Activated CD8-positive, alpha-beta memory T cell treated with anti-CD3 and anti-CD28 coated beads, Interleukin-2, amount 50 U/mL, for 1 hour (primary cell): ENCODE measurements around the gene EML1.

Experiments used
- DNase-seq: peaks from one replicate; pipeline ENCODE4 v3.0.0-alpha.2; 2020; ENCODE audit errors: extremely low read depth

Gene EML1

DNA sequence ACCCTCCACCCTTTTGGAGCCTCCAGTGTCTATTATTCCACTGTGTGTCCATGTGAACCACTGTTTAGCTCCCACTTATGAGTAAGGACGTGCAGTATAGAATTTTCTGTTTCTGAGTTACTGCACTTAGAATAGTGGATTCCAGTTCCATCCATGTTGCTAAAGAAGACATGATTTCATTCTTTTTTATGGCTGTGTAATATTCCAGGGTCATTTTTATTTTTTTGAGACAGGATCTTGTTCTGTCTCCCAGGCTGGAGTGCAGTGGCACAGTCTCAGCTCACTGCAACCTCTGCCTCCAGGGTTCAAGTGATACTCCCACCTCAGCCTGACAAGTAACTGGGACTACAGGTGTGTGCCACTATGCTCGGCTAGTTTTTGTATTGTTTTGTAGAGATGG is 31.6 kb downstream of the EML1 start:
- no peak for DNase-seq

DNA sequence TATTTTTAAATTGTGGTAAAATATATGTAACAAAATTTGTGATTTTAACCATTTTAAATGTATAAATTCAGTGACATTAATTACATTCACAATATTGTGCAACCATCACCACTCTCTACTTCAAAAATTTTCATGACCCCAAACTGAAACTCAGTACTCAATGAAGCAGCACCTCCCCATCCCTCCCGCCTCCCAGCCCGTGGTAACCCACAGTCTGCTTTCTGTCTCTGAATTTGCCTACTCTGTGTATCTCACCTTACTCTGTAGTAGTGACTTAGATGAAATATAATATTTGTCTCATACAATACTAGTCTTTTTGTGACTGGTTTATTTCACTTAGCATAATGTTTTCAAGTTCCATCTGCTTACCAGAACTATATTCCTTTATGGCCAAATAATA is 36.2 kb downstream of the EML1 start:
- no peak for DNase-seq

DNA sequence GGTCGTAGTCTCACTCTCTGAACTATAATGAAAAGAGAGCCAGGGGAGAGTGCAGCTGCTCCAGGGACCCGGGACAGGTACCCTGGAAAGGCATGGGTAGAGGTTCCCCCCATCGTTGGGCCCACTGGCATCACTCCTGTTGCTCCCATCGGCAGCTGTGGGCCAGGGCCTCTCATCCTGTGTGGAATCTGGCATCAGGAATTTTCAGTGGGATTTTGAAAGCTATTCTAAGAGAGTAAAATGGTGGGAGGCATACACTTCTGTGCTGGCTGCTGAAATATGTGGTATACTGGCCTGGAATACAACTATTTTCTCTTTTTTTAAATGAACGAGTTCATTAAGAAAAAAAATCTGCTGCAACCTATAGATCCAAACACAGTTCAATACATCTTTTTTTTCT is 38.1 kb downstream of the EML1 start:
- DNase-seq, result no peak

DNA sequence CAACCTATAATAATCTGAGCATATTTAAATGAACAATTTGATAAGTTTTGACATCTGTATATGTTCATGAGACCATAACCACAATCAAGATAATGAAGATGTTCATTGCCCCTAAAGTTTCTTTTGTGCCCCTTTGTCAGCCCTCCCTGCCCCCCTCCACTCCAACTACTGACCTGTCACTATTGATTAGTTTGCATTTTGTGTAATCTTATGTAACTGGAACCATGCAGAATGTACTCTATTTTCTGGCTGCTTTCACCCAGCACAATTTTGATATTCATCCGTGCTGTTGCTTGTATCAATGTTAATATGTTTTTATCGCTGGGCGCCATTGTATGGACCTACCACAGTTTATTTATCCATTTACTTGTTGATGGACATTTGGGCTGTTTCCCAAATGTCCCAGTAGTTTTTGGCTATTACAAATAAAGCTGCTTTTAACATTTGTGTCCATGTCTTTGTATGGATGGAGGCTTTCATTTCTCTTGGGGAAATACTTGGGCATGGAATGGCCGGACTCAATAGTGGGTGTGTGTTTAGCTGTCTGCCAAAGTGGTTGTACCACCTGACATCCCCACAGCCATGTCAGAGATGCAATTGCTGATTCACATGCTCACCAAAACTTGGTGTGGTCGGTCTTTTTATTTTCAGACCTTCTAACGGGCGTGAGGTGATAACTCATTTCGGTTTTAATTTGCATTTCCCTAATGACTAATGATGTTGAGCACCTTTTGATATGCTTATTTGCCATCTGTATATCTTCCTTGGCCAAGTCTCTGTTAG is 38.9 kb downstream of the EML1 start:
- no peak for DNase-seq

DNA sequence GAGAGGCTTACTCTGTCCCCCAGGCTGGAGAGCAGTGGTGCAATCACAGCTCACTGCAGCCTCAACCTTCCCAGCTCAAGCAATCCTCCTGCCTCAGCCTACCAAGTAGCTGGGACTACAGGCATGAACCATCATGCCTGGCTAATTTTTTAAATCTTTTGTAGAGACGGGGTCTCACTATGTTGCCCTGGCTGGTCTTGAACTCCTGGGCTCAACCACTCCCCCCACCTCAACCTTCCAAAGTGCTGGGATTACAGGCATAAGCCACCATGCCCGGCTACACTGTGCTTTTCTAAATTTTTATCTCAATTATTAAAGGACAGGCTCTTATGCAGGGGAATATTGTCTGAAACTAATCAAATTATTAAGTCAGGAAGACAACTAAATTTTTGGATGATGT is 44.6 kb downstream of the EML1 start:
- no peak for DNase-seq

DNA sequence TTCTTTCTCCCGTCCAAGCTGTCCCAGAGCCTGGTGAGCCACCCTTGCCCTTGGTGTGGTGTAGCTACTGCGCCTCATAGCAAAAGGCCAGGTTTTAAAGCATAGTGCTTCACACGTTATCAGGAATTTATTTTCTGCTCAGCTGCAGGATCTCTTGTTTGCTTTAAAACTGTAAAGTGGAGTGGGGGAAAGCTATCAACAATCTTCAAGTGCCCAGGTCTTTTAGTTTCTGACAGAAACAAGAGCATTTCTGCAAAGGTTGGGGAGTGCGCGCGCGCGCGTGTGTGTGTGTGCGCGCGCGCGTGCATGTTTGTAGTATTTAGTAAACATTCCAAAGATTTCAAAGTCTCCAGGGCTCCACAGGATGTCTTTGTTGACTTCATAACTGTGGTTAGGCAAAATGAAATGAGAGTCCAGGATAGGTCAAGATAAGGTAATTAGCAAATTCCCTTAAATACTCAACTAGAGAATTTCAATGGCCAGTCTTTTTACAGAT is 45.5 kb downstream of the EML1 start:
- no peak for DNase-seq

DNA sequence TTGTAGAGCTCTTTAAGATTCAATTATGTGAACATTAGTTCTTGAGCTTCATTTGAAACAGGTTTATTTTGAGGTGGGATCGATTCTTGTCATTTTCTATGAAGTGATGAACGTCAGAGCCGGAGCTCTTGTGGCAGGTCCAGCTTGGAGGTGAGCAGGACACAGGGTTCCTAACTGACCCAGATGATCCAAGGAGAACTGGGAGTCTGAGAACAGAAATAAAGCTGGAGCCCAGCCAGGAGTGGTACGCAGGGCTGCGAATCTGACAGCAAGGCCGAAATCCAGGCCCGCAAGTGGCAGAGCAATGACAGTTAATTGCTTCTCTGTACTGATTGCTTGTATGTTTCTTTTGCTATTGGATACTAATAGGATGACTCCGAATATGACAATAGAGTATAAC is 46.5 kb downstream of the EML1 start:
- DNase-seq, result no peak

DNA sequence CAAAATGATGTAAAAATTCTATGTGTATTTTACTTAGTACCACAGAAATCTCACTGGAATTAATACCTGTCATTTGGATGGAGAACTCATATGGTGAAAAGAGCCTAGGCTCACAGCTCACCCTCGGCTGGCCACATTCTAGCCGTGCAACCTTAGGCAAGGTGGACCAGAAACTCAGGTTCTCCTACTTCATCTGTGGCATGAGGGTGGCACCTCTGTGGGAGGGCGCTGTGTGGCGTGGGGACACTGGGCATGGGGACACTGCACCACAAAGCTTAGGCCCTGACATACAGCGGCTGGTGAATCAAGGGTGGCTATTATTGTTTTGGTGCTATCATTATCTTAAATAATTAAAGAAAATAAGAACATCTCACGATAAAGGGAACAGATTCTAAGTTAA is 47.1 kb downstream of the EML1 start:
- no peak for DNase-seq

DNA sequence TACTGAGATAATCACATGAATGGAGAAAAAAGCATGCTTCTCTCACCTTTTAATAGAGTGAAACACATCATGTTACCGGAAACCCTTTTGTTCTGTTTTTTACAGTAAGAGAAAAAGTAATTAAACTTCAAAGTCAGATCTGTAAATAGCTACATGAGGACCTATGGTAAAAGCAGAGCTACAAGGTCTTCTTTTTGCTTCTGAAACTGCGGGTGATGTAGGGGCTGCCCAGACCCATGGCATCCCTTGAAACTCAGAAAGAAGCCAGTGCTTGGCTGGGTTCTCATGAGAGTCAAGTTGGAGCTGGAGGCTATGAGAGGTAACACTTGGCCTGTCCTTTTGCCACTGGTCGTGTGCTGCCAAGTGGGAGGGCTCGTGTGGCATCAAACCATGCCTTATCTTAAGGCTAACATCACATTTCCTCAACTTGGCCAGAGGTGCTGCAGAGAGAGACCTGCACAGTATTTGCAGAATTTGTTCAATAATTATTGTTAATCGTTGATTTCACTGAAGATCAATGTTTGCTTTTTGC is 47.6 kb downstream of the EML1 start:
- DNase-seq, result no peak

DNA sequence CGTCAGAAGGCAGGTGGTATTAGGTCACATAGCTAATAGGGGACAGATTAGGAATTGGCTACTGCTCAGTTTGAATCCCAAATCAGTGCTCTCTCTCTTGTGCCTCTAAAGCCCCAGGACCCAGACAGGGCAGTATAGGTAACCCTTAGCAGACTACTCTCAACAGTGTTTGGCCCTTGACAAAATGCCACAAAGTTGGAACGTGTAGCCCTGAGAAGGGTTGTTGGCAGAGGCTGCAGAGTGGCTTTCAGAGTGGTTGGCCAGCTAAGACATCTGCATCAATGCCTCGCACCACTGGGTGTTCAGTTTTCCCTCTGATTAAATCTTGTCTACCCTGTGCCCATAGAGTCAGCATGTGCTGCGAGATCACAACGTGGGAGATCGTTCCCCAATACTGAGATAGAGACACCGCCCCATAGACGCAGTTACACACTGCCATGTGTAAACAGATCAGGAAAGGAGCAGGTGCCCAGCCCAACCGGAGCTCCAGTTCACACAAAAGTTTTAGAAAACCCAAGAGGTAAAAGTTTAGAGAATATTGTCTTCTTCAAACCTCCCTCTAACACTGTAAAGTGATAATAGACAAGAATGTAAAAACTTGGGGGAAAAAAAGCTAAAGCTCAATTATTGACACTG is 48.3 kb downstream of the EML1 start:
- no peak for DNase-seq

DNA sequence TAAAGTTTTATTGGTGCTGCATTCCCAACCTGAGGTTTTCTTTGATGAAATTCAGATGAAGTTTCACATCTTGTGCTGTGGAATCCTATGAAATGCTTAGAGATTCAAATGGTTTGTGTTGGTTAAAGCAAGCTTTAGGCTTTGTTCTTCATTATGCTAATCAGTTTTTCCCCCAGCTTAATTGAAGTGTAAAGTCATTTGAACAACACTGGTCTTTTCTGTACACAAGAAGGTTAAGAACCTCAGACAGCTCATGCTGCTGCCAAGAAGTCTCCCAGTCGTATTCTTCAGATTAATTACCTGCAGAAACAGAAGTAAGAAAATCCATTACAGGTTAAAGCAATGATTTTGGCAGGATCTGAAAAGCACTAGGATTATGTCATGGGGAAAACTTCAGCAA is 48.9 kb downstream of the EML1 start:
- DNase-seq, result no peak

DNA sequence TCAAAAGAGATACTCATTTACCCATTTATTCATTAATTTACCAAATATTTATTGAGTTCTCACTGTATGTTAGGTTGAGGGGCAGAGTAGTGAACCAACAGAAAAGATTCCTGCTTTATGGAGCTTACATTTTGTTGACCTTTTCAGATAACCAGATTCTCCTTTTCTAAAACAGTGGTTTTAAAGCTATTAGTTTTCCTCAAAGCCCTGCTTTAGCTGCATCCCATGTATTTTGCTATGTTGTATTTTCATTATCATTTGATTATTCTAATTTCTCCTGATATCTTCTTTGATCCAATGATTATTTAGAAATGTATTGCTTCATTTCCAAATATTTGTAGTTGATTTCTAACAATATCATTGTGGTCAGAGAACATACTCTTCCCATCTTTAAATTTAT is 53.6 kb downstream of the EML1 start:
- no peak for DNase-seq

DNA sequence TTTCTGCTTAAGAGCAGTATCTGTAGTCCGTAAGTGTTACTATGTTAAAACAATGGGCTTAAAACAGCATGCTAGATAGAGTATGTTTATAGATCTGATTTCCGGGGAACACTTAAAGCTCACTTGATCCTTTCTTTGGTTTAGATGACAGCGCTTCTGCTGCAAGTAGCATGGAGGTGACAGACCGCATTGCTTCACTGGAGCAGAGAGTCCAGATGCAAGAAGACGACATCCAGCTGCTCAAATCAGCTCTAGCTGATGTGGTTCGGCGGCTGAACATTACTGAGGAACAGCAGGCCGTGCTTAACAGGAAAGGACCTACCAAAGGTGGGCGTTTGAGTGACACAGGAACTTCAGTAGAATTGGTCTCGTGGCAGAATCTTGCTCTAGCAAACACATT is 57.5 kb downstream of the EML1 start:
- no peak for DNase-seq

DNA sequence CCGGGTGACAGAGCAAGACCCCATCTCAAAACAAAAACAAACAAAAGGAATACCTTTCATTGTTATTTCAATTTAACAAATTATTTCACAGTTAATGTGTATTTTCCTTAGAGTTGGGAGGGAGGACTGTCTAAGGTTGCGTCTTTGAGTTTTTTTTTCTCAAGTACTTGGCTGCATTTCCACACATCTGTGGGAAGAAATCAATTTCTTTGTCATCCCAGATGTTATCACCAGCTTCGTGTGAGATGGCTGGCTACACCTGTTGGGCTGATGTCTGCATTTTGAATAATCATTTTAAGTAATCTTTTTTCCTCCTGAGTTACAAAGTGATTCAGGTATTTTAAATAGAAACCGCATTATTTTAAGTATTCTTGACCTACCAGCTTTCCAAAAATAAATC is 59.4 kb downstream of the EML1 start:
- no peak for DNase-seq

DNA sequence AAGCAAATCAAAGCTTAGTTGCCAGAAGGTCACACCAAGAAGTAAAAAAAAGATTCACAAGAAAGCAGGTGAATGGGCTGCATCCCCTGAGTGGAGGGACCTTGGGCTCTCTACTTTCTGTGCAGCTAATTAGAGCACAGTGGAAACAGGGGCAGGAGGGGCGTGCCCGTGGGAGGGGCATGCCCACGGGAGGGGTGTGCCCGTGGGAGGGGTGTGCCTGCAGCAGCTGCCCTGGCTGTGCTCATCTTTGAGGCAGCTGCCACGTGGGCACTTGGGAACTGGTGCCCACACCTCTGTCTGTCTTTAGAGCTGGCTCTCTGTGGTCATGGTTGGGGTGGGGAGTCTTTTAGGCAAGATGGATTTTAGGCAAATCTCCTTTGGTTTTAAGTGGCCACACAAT is 60.0 kb downstream of the EML1 start:
- no peak for DNase-seq

DNA sequence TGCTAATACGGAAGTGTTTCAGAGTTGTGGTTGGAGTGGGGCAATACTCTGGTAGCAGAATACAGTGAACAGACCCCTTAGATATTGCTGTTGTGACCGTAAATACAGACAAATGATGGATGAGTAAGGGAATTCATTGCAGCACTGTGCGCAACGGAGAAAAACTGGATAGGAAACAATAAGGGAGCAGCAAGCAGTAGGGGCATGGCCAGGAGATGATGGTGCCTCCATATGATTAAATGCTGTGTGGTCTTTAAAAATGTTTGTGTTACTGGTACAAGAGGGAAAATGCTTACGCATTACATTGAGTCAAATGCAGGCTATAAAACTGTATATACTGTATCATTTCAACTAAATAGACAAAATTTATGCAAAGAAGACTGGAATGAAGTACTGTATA is 61.6 kb downstream of the EML1 start:
- no peak for DNase-seq

DNA sequence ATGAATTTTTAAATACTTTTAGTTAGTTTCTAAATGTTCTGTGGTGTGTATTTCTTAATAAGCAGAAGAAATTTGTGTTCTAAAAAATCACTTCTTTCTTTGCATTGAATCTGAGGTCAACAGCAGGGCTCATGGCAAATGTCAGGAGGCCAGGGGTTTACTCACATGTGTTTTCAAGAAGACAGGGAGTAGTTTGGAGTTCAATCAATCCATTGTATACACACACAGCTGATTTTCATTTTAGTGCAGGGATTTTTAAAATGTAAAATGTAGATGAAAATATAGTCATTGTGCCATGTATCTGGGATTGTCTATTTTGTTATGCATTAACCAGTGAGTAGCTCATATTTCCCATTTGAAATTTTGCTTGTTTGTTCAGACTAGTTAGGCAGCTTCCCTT is 62.1 kb downstream of the EML1 start:
- DNase-seq, result no peak

DNA sequence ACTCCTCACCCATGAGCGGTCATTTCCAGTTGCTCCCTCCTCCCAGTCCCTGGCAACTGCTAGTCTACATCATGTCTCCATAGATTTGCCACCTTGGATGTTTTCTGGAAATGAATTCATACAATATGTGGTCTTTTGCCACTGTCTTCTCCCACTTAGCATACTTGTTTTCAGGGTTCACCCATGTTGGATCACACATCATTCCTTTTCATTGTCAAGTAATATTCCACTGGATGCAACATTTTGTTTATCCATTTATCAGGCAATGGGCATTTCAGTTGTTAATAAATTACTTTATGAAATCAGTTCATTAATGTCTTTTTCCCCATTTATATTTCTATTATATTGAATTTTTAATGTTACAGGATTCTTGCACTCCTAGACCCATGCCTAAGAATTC is 64.3 kb downstream of the EML1 start:
- no peak for DNase-seq

DNA sequence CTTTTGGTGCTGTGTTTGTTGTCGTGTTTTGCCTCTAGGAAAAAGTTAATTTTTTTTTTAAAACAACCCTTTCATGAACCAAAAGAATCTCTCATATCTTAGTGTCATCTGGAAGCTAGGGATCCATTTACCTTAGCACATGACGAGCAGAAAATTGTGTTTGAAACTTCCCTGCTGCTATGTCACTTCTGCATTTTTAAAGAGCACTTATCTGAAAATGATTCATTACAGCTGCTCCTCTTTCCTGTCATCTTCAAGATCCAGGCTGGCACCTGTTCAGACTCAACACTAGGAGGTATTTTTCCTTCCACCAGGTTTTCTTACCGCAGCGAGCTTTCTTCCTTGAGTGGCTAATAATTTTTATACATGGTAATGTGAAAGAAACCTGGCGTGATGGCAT is 67.0 kb downstream of the EML1 start:
- no peak for DNase-seq

DNA sequence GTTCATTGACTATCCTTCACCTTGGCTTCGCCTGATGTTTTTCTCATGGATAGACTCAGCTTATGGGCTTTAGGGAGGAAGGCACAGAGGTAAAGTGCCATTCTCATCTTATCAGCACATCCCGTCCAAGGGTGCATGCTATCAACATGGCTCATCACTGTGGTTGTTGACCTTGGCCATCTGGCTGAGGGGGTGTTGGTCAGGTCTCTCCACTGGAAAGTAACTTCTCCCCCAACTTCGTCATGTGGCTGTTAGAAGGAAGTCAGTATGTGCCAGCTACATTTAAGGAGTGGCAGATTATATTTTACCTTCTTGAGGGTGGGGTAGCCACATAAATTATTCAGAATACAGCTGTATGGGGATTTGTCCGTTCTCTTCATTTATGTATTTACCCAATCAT is 68.9 kb downstream of the EML1 start:
- DNase-seq, result no peak

DNA sequence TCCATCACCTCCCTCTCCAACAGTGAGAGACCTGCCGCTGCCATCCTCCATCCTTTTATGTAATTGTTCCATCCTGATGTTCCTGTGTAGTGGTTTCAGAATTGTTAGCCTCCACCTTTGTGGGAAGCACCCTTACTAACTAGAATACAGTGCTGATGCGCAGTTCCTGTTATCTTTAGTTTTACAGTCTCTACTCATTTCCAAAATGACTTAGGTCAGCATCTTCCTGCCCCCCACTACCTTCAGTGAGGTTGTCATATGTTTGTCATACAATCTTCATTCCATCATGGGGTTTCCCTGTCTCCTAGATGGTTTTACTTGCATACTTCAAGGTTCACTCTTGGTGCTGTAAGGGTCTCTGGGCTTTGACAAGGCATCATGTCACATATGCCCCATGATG is 69.8 kb downstream of the EML1 start:
- no peak for DNase-seq

DNA sequence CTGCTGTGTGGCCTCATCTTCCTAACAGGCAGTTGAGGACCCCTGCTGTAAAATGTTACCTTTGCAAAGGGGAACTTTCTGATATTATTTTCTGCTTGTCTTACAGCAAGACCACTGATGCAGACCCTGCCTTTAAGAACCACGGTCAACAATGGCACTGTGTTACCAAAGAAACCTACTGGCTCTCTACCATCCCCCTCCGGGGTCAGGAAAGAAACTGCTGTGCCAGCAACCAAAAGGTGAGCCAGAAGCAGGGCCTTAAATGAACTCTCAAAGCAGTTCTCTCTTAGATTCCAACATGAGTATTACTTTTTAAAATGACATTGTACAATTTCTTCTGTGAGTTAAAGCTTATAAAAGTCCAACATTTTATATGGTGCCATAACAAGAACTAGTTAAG is 72.2 kb downstream of the EML1 start:
- DNase-seq, result no peak

DNA sequence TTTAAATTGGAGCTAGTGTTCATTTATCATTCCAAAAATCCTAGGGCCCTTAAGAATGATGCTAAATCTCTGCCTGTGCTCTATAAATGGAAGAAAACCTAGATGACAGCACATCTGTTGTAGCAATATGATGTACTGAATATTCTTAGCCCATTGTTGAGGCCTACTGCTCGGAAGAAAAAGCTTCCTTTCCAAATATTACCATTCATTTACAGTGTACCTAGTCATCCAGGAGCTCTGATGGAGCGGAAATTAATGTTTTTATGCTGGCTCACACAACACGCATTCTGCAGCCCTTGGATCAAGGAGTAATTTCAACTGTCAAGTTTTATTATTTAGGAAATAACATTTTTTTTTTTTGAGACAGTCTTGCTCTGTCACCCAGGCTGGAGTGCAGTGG is 77.4 kb downstream of the EML1 start:
- DNase-seq, result no peak
